ENCODE data around the gene AKNAD1. TPM values are rescaled to one million over a fixed set of nuclear protein-coding genes. Genes with fewer than 3 reads are reported as not detected.

Gene AKNAD1
- total and polyA plus RNA-seq, 2 donors (not counting 1 experiment from before 2014, with no cell fraction given), result not detected

DNA sequence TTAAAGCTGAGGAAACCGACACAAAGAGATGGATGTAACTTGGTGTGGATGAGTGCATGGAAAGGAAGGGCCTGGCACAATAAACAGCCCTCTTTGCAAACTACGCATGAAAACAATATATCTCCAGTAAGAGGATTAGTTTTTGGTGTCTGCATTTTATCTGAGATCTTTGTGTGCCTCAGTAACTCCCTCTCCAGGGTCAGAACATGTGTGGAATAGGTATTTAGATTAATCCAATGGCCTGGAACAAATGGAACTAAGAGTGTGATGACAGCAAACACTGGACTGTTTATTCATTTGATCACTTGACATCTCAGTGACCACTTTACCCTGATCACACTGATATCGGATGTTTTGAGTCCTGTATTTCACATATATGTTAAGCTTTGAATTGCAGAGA is 45.3 kb downstream of the AKNAD1 start:
- POLR2A ChIA-PET, result no interaction called here
- no peaks in the 10 kb centered on the region for H3K27me3 ChIP-seq (replicated peaks in 1 of 4; ENCODE audit: control extremely low read depth in 1 of 4, control insufficient read depth in 3 of 4, insufficient read depth in 4 of 4, low read length in 3 of 4)
- no CpG with 5 or more reads among the region's 3 CpGs for WGBS (ENCODE audit: insufficient coverage)
- TF ChIP-seq, protein P1, sequence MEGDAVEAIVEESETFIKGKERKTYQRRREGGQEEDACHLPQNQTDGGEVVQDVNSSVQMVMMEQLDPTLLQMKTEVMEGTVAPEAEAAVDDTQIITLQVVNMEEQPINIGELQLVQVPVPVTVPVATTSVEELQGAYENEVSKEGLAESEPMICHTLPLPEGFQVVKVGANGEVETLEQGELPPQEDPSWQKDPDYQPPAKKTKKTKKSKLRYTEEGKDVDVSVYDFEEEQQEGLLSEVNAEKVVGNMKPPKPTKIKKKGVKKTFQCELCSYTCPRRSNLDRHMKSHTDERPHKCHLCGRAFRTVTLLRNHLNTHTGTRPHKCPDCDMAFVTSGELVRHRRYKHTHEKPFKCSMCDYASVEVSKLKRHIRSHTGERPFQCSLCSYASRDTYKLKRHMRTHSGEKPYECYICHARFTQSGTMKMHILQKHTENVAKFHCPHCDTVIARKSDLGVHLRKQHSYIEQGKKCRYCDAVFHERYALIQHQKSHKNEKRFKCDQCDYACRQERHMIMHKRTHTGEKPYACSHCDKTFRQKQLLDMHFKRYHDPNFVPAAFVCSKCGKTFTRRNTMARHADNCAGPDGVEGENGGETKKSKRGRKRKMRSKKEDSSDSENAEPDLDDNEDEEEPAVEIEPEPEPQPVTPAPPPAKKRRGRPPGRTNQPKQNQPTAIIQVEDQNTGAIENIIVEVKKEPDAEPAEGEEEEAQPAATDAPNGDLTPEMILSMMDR (IDR thresholded peaks at IDR 0.05), result no peak
- TF ChIP-seq EZH2 (IDR thresholded peaks at IDR 0.05; ENCODE audit: borderline replicate concordance, insufficient read depth, low read depth, low read length, poor library complexity, severe bottlenecking), result no peak
- Mint-ChIP-seq H3K4me1 (no peaks in the 10 kb centered on the region), H3K4me3 (no peak overlapping the region), H3K27ac (no peak overlapping the region), H3K9me3 (ENCODE audit: insufficient read depth) (no peaks in the 10 kb centered on the region), H3K27me3 (no peaks in the 10 kb centered on the region)
- no peaks in the 10 kb centered on the region for H4K20me1 ChIP-seq (ENCODE audit: control insufficient read depth, insufficient read depth, low read length, poor library complexity, severe bottlenecking)
- H3K4me1 ChIP-seq (ENCODE audit: control insufficient read depth in 2 of 2, insufficient read depth in 2 of 2, low read length in 2 of 2), result no peaks in the 10 kb centered on the region
- H3K9ac ChIP-seq (ENCODE audit: low read length), result no peak overlapping the region
- H3K9me3 ChIP-seq (ENCODE audit: control extremely low read depth in 1 of 3, control insufficient read depth in 2 of 3, insufficient read depth in 1 of 3, low read length in 2 of 3), result no peaks in the 10 kb centered on the region
- H3K4me2 ChIP-seq (replicated peaks; ENCODE audit: low read depth, low read length, poor library complexity, severe bottlenecking), result no peak overlapping the region
- ATAC-seq (ENCODE audit: low read depth) (no peak), DNase-seq (no peak)
- intact Hi-C loops (cut with micrococcal nuclease), result no loop called here
- CTCF ChIA-PET, result no interaction called here
- no peak overlapping the region for H3K4me3 ChIP-seq (ENCODE audit: control extremely low read depth in 1 of 5, extremely low read depth in 1 of 5, insufficient read depth in 1 of 5, low read depth in 2 of 5, low read length in 4 of 5)
- peaks cover 7 to 10% of the 10 kb centered on the region in 2 experiments for H3K36me3 ChIP-seq (replicated peaks in 1 of 2; ENCODE audit: control extremely low read depth in 1 of 2, control insufficient read depth in 1 of 2, extremely low read depth in 1 of 2, insufficient read depth in 2 of 2, low read length in 1 of 2)
- H3K79me2 ChIP-seq (ENCODE audit: control insufficient read depth, insufficient read depth, low read length), result no peaks in the 10 kb centered on the region
- no peak overlapping the region for H2AFZ ChIP-seq (ENCODE audit: insufficient read depth, low read depth, low read length, poor library complexity, severe bottlenecking)
- no peak overlapping the region for H3K27ac ChIP-seq (ENCODE audit: low read length in 2 of 2)

GRCh38 chr1:108808438-108808837 is 48.5 kb downstream of the AKNAD1 start:
- ChIA-PET CTCF (no interaction called here), POLR2A (no interaction called here)
- no CpG with 5 or more reads among the region's 4 CpGs for WGBS (ENCODE audit: insufficient coverage)
- Histone ChIP-seq H3K9ac (ENCODE audit: low read length) (no peak overlapping the region), H4K20me1 (ENCODE audit: control insufficient read depth, insufficient read depth, low read length, poor library complexity, severe bottlenecking) (no peaks in the 10 kb centered on the region), H3K27me3 (replicated peaks in 1 of 4; ENCODE audit: control extremely low read depth in 1 of 4, control insufficient read depth in 3 of 4, insufficient read depth in 4 of 4, low read length in 3 of 4) (no peaks in the 10 kb centered on the region), H3K79me2 (ENCODE audit: control insufficient read depth, insufficient read depth, low read length) (no peaks in the 10 kb centered on the region), H3K9me3 (ENCODE audit: control extremely low read depth in 1 of 3, control insufficient read depth in 2 of 3, insufficient read depth in 1 of 3, low read length in 2 of 3) (no peaks in the 10 kb centered on the region), H3K27ac (ENCODE audit: low read length in 2 of 2) (no peak overlapping the region), H2AFZ (ENCODE audit: insufficient read depth, low read depth, low read length, poor library complexity, severe bottlenecking) (no peak overlapping the region), H3K4me2 (replicated peaks; ENCODE audit: low read depth, low read length, poor library complexity, severe bottlenecking) (no peak overlapping the region), H3K4me1 (ENCODE audit: control insufficient read depth in 2 of 2, insufficient read depth in 2 of 2, low read length in 2 of 2) (no peaks in the 10 kb centered on the region), H3K36me3 (replicated peaks in 1 of 2; ENCODE audit: control extremely low read depth in 1 of 2, control insufficient read depth in 1 of 2, extremely low read depth in 1 of 2, insufficient read depth in 2 of 2, low read length in 1 of 2) (peaks cover 8 to 21% of the 10 kb centered on the region in 2 experiments), H3K4me3 (ENCODE audit: control extremely low read depth in 1 of 5, extremely low read depth in 1 of 5, insufficient read depth in 1 of 5, low read depth in 2 of 5, low read length in 4 of 5) (no peak overlapping the region)
- Mint-ChIP-seq H3K9me3 (ENCODE audit: insufficient read depth) (no peaks in the 10 kb centered on the region), H3K27me3 (no peaks in the 10 kb centered on the region), H3K4me1 (no peaks in the 10 kb centered on the region), H3K27ac (no peak overlapping the region), H3K4me3 (no peak overlapping the region)
- no peak for TF ChIP-seq EZH2 (IDR thresholded peaks at IDR 0.05; ENCODE audit: borderline replicate concordance, insufficient read depth, low read depth, low read length, poor library complexity, severe bottlenecking)
- TF ChIP-seq, protein P1 (IDR thresholded peaks at IDR 0.05), result no peak
- intact Hi-C loops (cut with micrococcal nuclease), result loop anchor here (10.0 kb wide), 1 partner anchor 86 kb away; no protein-coding TSS in a partner anchor
- ATAC-seq (ENCODE audit: low read depth) (no peak), DNase-seq (no peak)
